ENCODE data around the gene FLOT1. TPM values are rescaled to one million over a fixed set of nuclear protein-coding genes. Genes with fewer than 3 reads are reported as not detected.

FLOT1 gene
- total RNA-seq, 2 experiments from 2014 or later: 31.6 TPM

GRCh38 chr6:30686009-30686907 lies 56.2 kb downstream of the FLOT1 start, which contains the start of gene PPP1R18:
PPP1R18 (minus strand) TSS chr6:30686645; CDS start chr6:30686018, 627 bp downstream.
- H3K4me1 ChIP-seq (ENCODE audit: insufficient read depth, low read length): peaks cover 53% of the 10 kb centered on the region
- peak; percentile 57 to 90 (median 80) for DNase-seq

GRCh38 chr6:30685157-30686008 lies 57.1 kb downstream of the FLOT1 start:
- CTCF ChIA-PET: interaction anchor here (1.4 to 15.4 kb wide), 2 partner anchors 38 to 62 kb away, joined by 3 to 526 read pairs; partner anchors contain the start of genes MDC1 and TUBB
- DNase-seq (peak in 4 of 14 experiments; percentile 44 to 59 (median 48)), ATAC-seq (ENCODE audit: poor library complexity) (no peak)
- H3K4me1 ChIP-seq (ENCODE audit: insufficient read depth, low read length): peaks cover 54% of the 10 kb centered on the region
- peak overlapping the region; percentile 99 for H3K4me3 ChIP-seq (ENCODE audit: low read length)
- intact Hi-C loops (cut with DNase I, micrococcal nuclease): no loop called here
- H3K27ac ChIP-seq (ENCODE audit: low read depth in 1 of 2, low read length in 2 of 2): peak overlapping the region; percentile 60 to 98
- POLR2A ChIA-PET: interaction anchor here (0.7 to 8.1 kb wide), 6 partner anchors 27 to 222 kb away, joined by 3 to 381 read pairs (median 4); partner anchors contain the start of genes MDC1, MRPS18B, PPP1R10 and TUBB
- H3K27me3 ChIP-seq (ENCODE audit: control insufficient read depth in 1 of 2, insufficient read depth in 2 of 2, low read length in 2 of 2): no peaks in the 10 kb centered on the region
- peak overlapping the region; percentile 94 for H3K27ac Mint-ChIP-seq
- H3K4me1 Mint-ChIP-seq (ENCODE audit: low read depth): peaks cover 59% of the 10 kb centered on the region
- peaks cover 58% of the 10 kb centered on the region for H3K36me3 Mint-ChIP-seq (ENCODE audit: low read depth)
- H3K9me3 Mint-ChIP-seq: no peaks in the 10 kb centered on the region
- peak overlapping the region; percentile 98 for H3K4me3 Mint-ChIP-seq
- H3K36me3 ChIP-seq (ENCODE audit: insufficient read depth, low read length): peaks cover 12% of the 10 kb centered on the region
- no peaks in the 10 kb centered on the region for H3K27me3 Mint-ChIP-seq
- no peak for TF ChIP-seq CTCF (IDR thresholded peaks at IDR 0.05)
- no peaks in the 10 kb centered on the region for H3K9me3 ChIP-seq (ENCODE audit: control insufficient read depth in 1 of 2, insufficient read depth in 1 of 2, low read length in 2 of 2)

More at GRCh38 chr6:30686009-30686907, 56.2 kb downstream of the FLOT1 start, which contains the start of gene PPP1R18:
- Mint-ChIP-seq H3K9me3 (no peaks in the 10 kb centered on the region), H3K4me1 (ENCODE audit: low read depth) (peaks cover 58% of the 10 kb centered on the region), H3K27me3 (no peaks in the 10 kb centered on the region), H3K4me3 (peak within 1 kb of the TSS; percentile 98), H3K36me3 (ENCODE audit: low read depth) (peaks cover 49% of the 10 kb centered on the region), H3K27ac (peak within 1 kb of the TSS; percentile 94)
- TF ChIP-seq CTCF (IDR thresholded peaks at IDR 0.05): no peak
- H3K9me3 ChIP-seq (ENCODE audit: control insufficient read depth in 1 of 2, insufficient read depth in 1 of 2, low read length in 2 of 2): no peaks in the 10 kb centered on the region
- ChIA-PET CTCF (interaction anchor here (1.4 to 15.4 kb wide), 2 partner anchors 37 to 61 kb away, joined by 3 to 526 read pairs; partner anchors contain the start of genes MDC1 and TUBB), POLR2A (interaction anchor here (1.0 to 8.1 kb wide), 4 partner anchors 26 to 71 kb away, joined by 3 to 381 read pairs (median 5); partner anchors contain the start of genes MDC1, MRPS18B, PPP1R10 and TUBB)
- peak within 1 kb of the TSS; percentile 96 to 98 for H3K27ac ChIP-seq (ENCODE audit: low read depth in 1 of 2, low read length in 2 of 2)
- intact Hi-C loops (cut with DNase I, micrococcal nuclease): no loop called here
- ATAC-seq (ENCODE audit: poor library complexity): peak; percentile 50
- peak within 1 kb of the TSS; percentile 99 for H3K4me3 ChIP-seq (ENCODE audit: low read length)
- H3K36me3 ChIP-seq (ENCODE audit: insufficient read depth, low read length): peaks cover 6% of the 10 kb centered on the region
- no peaks in the 10 kb centered on the region for H3K27me3 ChIP-seq (ENCODE audit: control insufficient read depth in 1 of 2, insufficient read depth in 2 of 2, low read length in 2 of 2)

Measured in CD4-positive, alpha-beta T cell (primary cell).